ENCODE results near the gene ZNF184. TPM values are rescaled to one million over a fixed set of nuclear protein-coding genes. Genes with fewer than 3 reads are reported as not detected.
A peak's percentile ranks its signal among the peaks of the same experiment; 100 is the strongest.

Gene ZNF184
- total RNA-seq, 6 experiments from 2014 or later = 3.8 to 5.2 (median 4.1) TPM

DNA sequence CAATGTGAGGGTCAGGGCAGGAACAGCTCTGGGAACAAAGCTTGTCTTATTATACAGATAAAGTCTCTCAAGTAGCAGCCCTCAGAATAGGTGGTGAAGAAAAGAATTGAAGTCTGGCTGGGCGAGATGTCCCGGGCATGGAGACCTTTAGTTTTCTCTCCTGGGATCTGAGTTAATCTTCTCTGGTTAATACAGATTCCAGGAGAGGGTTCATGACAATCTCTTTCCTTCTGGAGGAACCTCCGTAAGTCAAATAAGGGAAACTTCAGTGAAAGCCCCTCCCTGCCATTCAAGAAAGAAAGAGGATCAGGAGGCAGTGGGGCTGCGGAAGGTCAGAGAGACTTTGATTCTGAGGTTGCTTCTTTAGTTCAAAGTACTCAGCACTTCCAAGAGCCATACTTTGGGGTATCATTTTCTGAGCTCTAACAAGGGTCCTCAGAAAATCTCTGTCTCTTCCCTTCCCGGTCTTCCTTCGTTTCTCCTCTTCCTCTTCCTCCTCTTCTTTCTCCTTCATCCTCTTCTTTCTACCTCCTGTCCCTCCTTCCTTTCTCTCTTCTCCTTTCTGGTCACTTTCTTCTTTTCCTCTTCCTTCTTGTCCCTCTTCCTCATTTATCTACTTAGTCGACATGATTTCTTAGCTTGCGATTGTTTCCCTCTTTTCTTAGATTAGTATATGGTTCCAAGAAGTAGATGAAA, 4.6 kb upstream of the ZNF184 start:
- H3K27ac Mint-ChIP-seq = no peak overlapping the region
- no peak for DNase-seq
- TF ChIP-seq, protein P1, sequence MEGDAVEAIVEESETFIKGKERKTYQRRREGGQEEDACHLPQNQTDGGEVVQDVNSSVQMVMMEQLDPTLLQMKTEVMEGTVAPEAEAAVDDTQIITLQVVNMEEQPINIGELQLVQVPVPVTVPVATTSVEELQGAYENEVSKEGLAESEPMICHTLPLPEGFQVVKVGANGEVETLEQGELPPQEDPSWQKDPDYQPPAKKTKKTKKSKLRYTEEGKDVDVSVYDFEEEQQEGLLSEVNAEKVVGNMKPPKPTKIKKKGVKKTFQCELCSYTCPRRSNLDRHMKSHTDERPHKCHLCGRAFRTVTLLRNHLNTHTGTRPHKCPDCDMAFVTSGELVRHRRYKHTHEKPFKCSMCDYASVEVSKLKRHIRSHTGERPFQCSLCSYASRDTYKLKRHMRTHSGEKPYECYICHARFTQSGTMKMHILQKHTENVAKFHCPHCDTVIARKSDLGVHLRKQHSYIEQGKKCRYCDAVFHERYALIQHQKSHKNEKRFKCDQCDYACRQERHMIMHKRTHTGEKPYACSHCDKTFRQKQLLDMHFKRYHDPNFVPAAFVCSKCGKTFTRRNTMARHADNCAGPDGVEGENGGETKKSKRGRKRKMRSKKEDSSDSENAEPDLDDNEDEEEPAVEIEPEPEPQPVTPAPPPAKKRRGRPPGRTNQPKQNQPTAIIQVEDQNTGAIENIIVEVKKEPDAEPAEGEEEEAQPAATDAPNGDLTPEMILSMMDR (IDR thresholded peaks at IDR 0.05) = no peak
- H3K36me3 Mint-ChIP-seq (ENCODE audit: low read depth) = no peaks in the 10 kb centered on the region
- no peaks in the 10 kb centered on the region for H3K4me1 Mint-ChIP-seq (ENCODE audit: low read depth)
- no peaks in the 10 kb centered on the region for H3K9me3 Mint-ChIP-seq
- H3K27me3 Mint-ChIP-seq (ENCODE audit: insufficient read depth) = peaks cover 7% of the 10 kb centered on the region
- no peak overlapping the region for H3K4me3 Mint-ChIP-seq

DNA sequence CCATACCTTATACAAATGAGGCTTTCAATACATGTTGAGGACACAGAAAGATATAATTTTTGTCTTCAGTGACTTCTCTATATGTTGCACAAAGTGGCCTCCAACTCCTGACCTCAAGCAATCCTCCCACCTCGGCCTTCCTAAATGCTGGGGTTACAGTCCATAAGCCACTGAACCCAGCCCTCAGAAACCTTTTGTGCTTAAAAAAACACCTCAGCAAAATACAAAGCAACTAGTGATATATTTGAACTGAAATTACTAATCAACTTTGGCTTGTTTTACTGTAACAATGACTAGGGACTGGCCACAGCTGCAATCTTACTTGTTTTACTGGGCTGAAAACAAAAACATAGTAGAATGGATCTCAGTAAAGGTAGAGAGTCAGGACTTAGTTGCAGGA, 3.2 kb upstream of the ZNF184 start:
- no peak overlapping the region for H3K4me3 Mint-ChIP-seq
- no peak for DNase-seq
- no peak overlapping the region for H3K27ac Mint-ChIP-seq
- no peaks in the 10 kb centered on the region for H3K36me3 Mint-ChIP-seq (ENCODE audit: low read depth)
- TF ChIP-seq, protein P1 (IDR thresholded peaks at IDR 0.05) = no peak
- peaks cover 13% of the 10 kb centered on the region for H3K4me1 Mint-ChIP-seq (ENCODE audit: low read depth)
- no peaks in the 10 kb centered on the region for H3K9me3 Mint-ChIP-seq
- H3K27me3 Mint-ChIP-seq (ENCODE audit: insufficient read depth) = peaks cover 7% of the 10 kb centered on the region

DNA sequence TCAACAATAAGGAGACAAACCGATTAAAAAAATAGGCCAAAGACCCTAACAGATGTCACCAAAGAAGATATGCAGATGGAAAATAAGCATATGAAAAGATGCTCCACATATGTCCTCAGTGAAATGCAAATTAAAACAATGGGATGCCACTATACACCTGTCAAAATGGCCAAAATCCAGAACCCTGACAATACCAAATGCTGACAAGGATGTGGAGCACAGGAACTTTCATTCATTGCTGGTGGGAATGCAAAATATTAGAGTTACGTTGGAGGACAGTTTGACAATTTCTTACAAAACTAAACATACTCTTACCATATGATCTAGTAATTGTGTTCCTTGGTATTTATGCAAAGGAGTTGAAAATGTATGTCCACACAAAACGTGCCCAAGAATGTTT, 1.8 kb upstream of the ZNF184 start:
- peaks cover 9% of the 10 kb centered on the region for H3K36me3 Mint-ChIP-seq (ENCODE audit: low read depth)
- H3K9me3 Mint-ChIP-seq = no peaks in the 10 kb centered on the region
- DNase-seq = no peak
- no peak overlapping the region for H3K27ac Mint-ChIP-seq
- TF ChIP-seq, protein P1 (IDR thresholded peaks at IDR 0.05) = no peak
- peaks cover 7% of the 10 kb centered on the region for H3K27me3 Mint-ChIP-seq (ENCODE audit: insufficient read depth)
- H3K4me1 Mint-ChIP-seq (ENCODE audit: low read depth) = peaks cover 27% of the 10 kb centered on the region
- no peak overlapping the region for H3K4me3 Mint-ChIP-seq

DNA sequence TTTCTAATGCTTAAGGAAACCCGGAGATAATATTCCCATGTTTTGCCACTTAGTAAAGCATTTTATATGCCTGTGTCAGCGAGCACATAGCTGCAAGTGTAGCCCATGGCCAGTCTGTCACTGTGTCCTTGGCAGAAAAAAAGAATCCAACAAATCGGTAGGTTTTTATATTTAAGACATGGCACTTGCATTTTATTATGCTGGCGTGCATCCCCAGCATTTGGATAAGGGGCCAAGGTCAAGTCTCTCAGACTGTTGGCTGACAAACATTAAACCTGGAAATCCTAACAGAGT, 1.2 kb upstream of the ZNF184 start:
- H3K4me3 Mint-ChIP-seq = peak overlapping the region; percentile 92
- H3K4me1 Mint-ChIP-seq (ENCODE audit: low read depth) = peaks cover 32% of the 10 kb centered on the region
- TF ChIP-seq, protein P1 (IDR thresholded peaks at IDR 0.05) = no peak
- peaks cover 7% of the 10 kb centered on the region for H3K27me3 Mint-ChIP-seq (ENCODE audit: insufficient read depth)
- H3K27ac Mint-ChIP-seq = no peak overlapping the region
- H3K9me3 Mint-ChIP-seq = no peaks in the 10 kb centered on the region
- peaks cover 15% of the 10 kb centered on the region for H3K36me3 Mint-ChIP-seq (ENCODE audit: low read depth)
- DNase-seq = no peak

DNA sequence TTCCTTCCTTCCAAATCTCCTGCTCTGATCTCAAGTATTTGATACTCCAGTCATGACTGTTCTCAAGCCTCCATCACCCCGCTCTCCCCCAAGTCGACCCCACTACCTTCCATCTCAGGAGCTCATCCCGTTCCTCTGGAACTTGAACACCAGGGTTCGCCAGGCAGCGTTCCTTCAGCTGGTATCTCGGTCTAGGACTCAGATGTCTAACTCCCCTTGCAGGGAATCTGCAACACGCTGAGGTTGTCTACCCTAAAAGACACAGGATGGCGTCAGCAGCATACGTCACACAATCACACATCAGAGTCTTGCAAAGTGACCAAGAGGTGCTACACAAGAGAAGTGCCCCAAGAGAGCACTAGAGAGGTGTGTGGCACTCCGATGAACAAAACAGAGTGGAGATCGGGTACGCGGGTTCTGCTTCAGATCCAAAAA, 706 bp downstream of the ZNF184 start:
- TF ChIP-seq, protein P1 (IDR thresholded peaks at IDR 0.05) = no peak
- Mint-ChIP-seq H3K27ac (peak overlapping the region; percentile 83), H3K9me3 (no peaks in the 10 kb centered on the region), H3K4me3 (peak overlapping the region; percentile 92), H3K27me3 (ENCODE audit: insufficient read depth) (peaks cover 7% of the 10 kb centered on the region), H3K36me3 (ENCODE audit: low read depth) (peaks cover 34% of the 10 kb centered on the region), H3K4me1 (ENCODE audit: low read depth) (peaks cover 48% of the 10 kb centered on the region)
- DNase-seq = peak; percentile 68

Measured in HFFc6 (cell line).